ENCODE data around the gene ARVCF.

ARVCF gene

DNA sequence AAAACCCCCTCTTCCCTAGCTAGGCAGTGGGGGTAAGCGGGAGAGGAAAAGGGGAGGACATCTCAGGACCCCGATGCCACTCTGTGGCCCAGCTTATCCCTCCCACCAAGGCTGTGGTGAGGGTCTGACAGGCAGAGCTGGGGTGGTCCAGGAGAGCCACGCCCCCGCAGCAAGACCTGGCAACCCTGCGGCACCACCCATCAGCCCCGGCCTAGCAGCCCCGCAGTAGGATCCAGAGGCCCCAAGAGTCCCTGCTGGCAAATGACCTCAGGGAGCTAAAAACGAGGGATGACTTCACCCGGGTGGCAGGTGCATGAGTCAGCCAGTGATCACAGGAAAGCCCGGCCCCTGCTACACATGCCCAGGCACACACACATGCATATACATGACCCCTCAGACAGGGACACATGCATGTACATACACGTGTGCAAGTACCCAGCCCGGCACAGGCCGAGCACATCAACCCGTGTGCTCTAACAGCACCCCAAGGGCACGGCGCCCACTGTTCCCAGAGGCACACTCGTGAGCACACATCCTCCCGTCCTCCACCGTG lies 32.3 kb downstream of the ARVCF start:
- no peak overlapping the region for H3K27ac ChIP-seq (ENCODE audit: low read depth, low read length)
- no peaks in the 10 kb centered on the region for H4K20me1 ChIP-seq (ENCODE audit: control insufficient read depth, insufficient read depth, low read depth, low read length)
- H3K27me3 ChIP-seq (ENCODE audit: control insufficient read depth, low read length) = no peaks in the 10 kb centered on the region
- TF ChIP-seq EZH2phosphoT487 (IDR thresholded peaks at IDR 0.05; ENCODE audit: borderline replicate concordance, low read length) = no peak
- TF ChIP-seq CTCF (IDR thresholded peaks at IDR 0.05; ENCODE audit: low read depth, low read length, poor library complexity, severe bottlenecking) = no peak
- no peaks in the 10 kb centered on the region for H3K36me3 ChIP-seq (ENCODE audit: control insufficient read depth, low read length)
- peaks cover 11% of the 10 kb centered on the region for H3K4me1 ChIP-seq (ENCODE audit: control insufficient read depth, low read length)
- no peaks in the 10 kb centered on the region for H3F3A ChIP-seq (ENCODE audit: control insufficient read depth, insufficient read depth)
- H3K4me2 ChIP-seq (ENCODE audit: low read length) = no peak overlapping the region
- no peak overlapping the region for H3K4me3 ChIP-seq (ENCODE audit: low read length)
- no peaks in the 10 kb centered on the region for H3K9me3 ChIP-seq (ENCODE audit: control insufficient read depth, insufficient read depth, low read length)
- no peaks in the 10 kb centered on the region for H3K79me2 ChIP-seq (ENCODE audit: control insufficient read depth, low read length)
- no peaks in the 10 kb centered on the region for H3K9me2 ChIP-seq (replicated peaks; ENCODE audit: control insufficient read depth, low read length)

- no peaks in the 10 kb centered on the region for H3K36me3 ChIP-seq (ENCODE audit: control insufficient read depth, low read length)
- H3K9me3 ChIP-seq (ENCODE audit: control insufficient read depth, insufficient read depth, low read length) = no peaks in the 10 kb centered on the region
- no peak overlapping the region for H3K4me2 ChIP-seq (ENCODE audit: low read length)
- no peaks in the 10 kb centered on the region for H3K27me3 ChIP-seq (ENCODE audit: control insufficient read depth, low read length)
- no peaks in the 10 kb centered on the region for H3K9me2 ChIP-seq (replicated peaks; ENCODE audit: control insufficient read depth, low read length)
- H3F3A ChIP-seq (ENCODE audit: control insufficient read depth, insufficient read depth) = no peaks in the 10 kb centered on the region
- no peaks in the 10 kb centered on the region for H3K79me2 ChIP-seq (ENCODE audit: control insufficient read depth, low read length)
- H3K4me3 ChIP-seq (ENCODE audit: low read length) = no peak overlapping the region
- H4K20me1 ChIP-seq (ENCODE audit: control insufficient read depth, insufficient read depth, low read depth, low read length) = no peaks in the 10 kb centered on the region
- no peak for TF ChIP-seq EZH2phosphoT487 (IDR thresholded peaks at IDR 0.05; ENCODE audit: borderline replicate concordance, low read length)
- TF ChIP-seq CTCF (IDR thresholded peaks at IDR 0.05; ENCODE audit: low read depth, low read length, poor library complexity, severe bottlenecking) = no peak
- H3K27ac ChIP-seq (ENCODE audit: low read depth, low read length) = no peak overlapping the region
- H3K4me1 ChIP-seq (ENCODE audit: control insufficient read depth, low read length) = peaks cover 11% of the 10 kb centered on the region
Measured at GRCh38 chr22:19983741-19984140, 32.9 kb downstream of the ARVCF start.

DNA sequence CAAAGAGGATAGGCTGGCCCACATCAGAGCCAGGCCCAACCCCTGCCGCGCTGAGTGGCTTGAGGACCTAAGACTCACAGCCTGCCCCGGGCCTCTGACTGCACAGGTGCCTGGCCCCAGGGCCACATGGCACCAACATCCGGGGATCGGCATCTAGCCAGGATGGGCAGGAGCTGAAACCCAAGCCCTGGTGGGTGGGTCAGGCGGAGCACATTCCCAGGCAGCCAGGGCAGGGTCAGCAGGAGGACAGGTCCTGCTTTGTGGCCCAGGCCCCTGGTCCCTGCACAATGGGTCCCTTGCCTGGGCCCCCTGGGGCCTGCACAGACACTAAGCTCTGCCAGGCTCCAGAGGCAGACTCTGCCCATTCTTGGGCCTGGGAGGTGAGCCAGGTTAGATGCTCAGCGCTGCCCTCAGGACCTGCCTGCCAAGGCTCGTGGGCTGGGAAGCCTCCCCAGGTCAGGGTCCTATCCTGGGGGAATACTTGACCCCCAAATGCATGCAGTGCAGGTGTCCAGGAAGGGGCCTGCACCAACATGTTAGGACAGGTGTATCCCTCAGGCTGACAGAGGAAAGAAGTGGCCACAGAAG lies 33.5 kb downstream of the ARVCF start:
- no peaks in the 10 kb centered on the region for H3K36me3 ChIP-seq (ENCODE audit: control insufficient read depth, low read length)
- TF ChIP-seq CTCF (IDR thresholded peaks at IDR 0.05; ENCODE audit: low read depth, low read length, poor library complexity, severe bottlenecking) = no peak
- TF ChIP-seq EZH2phosphoT487 (IDR thresholded peaks at IDR 0.05; ENCODE audit: borderline replicate concordance, low read length) = no peak
- no peaks in the 10 kb centered on the region for H3F3A ChIP-seq (ENCODE audit: control insufficient read depth, insufficient read depth)
- no peaks in the 10 kb centered on the region for H3K9me3 ChIP-seq (ENCODE audit: control insufficient read depth, insufficient read depth, low read length)
- no peaks in the 10 kb centered on the region for H4K20me1 ChIP-seq (ENCODE audit: control insufficient read depth, insufficient read depth, low read depth, low read length)
- no peaks in the 10 kb centered on the region for H3K27me3 ChIP-seq (ENCODE audit: control insufficient read depth, low read length)
- no peaks in the 10 kb centered on the region for H3K9me2 ChIP-seq (replicated peaks; ENCODE audit: control insufficient read depth, low read length)
- no peak overlapping the region for H3K4me3 ChIP-seq (ENCODE audit: low read length)
- peaks cover 11% of the 10 kb centered on the region for H3K4me1 ChIP-seq (ENCODE audit: control insufficient read depth, low read length)
- no peak overlapping the region for H3K27ac ChIP-seq (ENCODE audit: low read depth, low read length)
- H3K79me2 ChIP-seq (ENCODE audit: control insufficient read depth, low read length) = no peaks in the 10 kb centered on the region
- H3K4me2 ChIP-seq (ENCODE audit: low read length) = no peak overlapping the region
